Muscle layer of colon (tissue), 2 donors: ENCODE results near the gene MACC1.

Experiments used
- H3K27ac ChIP-seq: one replicate; pipeline ENCODE4 v1.7.0; 2013; ENCODE audit warnings: low read depth, mild to moderate bottlenecking, low read length, moderate library complexity
- H3K27me3 ChIP-seq, 2 donors: one replicate each; pipeline ENCODE4 v1.7.0; 2013; ENCODE audit warnings: low read length in 2 of 2, mild to moderate bottlenecking in 2 of 2; ENCODE audit not compliant: insufficient read depth in 2 of 2, control insufficient read depth in 1 of 2
- H3K36me3 ChIP-seq: one replicate; pipeline ENCODE4 v1.7.0; 2013; ENCODE audit warnings: mild to moderate bottlenecking, low read length; ENCODE audit not compliant: insufficient read depth
- H3K4me1 ChIP-seq: one replicate; pipeline ENCODE4 v1.7.0; 2013; ENCODE audit warnings: mild to moderate bottlenecking, low read length; ENCODE audit not compliant: insufficient read depth
- H3K4me3 ChIP-seq, 2 donors: one replicate each; pipeline ENCODE4 v1.7.0; 2013; ENCODE audit warnings: low read length in 2 of 2, low read depth in 1 of 2, mild to moderate bottlenecking in 1 of 2, moderate library complexity in 1 of 2
- H3K9ac ChIP-seq: one replicate; pipeline ENCODE4 v1.7.0; 2013; ENCODE audit warnings: low read length
- H3K9me3 ChIP-seq: one replicate; pipeline ENCODE4 v1.7.0; 2013; ENCODE audit warnings: mild to moderate bottlenecking, low read length
- donor health status: abdominal sarcoma.
- donor health status: Adenocarcinoma of cecum.

The MACC1 gene

DNA sequence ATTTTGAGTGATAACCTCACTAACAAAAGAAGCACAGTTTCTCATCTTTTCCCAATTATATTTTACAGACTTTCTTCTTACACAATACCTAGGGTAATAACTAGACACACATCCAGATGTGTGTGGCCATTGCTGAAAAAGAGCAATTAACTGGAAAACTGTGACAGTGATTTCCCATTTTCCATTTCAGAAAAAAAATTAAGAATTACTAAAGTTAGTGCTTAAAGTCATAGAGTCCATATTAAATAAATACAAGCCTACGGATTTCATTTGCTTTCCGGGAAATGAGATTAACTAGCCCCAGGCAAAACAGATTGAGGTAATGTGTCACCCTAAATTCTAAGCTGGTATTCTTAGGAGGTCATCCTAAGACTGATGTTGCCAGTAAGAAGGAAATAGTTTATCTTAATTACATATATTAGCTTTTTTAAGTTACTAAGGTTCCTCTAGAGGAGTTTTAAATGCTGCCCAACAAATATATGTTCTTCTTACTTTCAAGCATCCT, 10.2 kb upstream of the MACC1 start:
- H3K4me1 ChIP-seq = no peaks in the 10 kb centered on the region
- H3K36me3 ChIP-seq = no peaks in the 10 kb centered on the region
- H3K27ac ChIP-seq = no peak overlapping the region
- H3K9ac ChIP-seq = no peak overlapping the region
- H3K4me3 ChIP-seq = no peak overlapping the region
- H3K9me3 ChIP-seq = no peaks in the 10 kb centered on the region
- H3K27me3 ChIP-seq = no peaks in the 10 kb centered on the region

DNA sequence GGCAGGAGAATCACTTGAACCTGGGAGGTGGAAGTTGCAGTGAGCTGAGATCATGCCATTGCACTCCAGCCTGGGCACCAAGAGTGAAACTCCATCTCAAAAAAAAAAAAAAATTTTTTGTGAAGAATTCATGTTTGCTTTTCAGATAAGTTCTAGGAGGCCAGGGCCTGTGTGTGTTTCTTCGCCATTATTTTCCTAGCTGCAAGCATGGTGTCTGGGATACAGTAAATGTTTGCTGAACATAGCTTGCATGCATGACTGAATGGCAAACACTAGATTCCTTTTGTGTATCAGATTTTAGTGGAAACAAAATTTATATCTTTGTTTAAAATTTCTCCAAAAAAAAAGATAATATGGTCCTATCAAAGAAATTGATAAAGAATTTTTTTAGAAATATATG, 9.7 kb upstream of the MACC1 start:
- Histone ChIP-seq H3K9ac (no peak overlapping the region), H3K9me3 (no peaks in the 10 kb centered on the region), H3K4me3 (no peak overlapping the region), H3K27me3 (no peaks in the 10 kb centered on the region), H3K4me1 (no peaks in the 10 kb centered on the region), H3K27ac (no peak overlapping the region), H3K36me3 (no peaks in the 10 kb centered on the region)

DNA sequence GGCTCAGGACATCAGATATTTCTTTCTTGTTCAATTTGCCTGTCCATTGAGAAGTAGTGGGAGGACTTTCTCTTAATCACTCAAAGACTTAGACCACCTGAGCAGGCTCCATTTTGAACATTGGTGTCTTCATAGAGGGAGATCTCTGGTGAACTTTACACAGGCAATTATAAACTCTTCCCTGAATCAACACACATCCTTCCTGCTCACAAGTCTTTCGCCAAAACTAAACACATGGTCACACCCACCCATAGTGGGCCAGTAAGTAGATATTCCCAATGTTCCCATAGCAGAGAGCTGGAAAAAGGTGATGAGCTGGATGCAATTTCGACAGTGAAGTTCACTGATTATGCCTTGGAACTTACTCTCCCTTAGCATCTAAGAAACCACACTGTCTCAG, 8.2 kb upstream of the MACC1 start:
- H3K9me3 ChIP-seq = no peaks in the 10 kb centered on the region
- H3K27ac ChIP-seq = no peak overlapping the region
- H3K9ac ChIP-seq = no peak overlapping the region
- no peaks in the 10 kb centered on the region for H3K36me3 ChIP-seq
- no peak overlapping the region for H3K4me3 ChIP-seq
- H3K4me1 ChIP-seq = peaks cover 9% of the 10 kb centered on the region
- no peaks in the 10 kb centered on the region for H3K27me3 ChIP-seq

DNA sequence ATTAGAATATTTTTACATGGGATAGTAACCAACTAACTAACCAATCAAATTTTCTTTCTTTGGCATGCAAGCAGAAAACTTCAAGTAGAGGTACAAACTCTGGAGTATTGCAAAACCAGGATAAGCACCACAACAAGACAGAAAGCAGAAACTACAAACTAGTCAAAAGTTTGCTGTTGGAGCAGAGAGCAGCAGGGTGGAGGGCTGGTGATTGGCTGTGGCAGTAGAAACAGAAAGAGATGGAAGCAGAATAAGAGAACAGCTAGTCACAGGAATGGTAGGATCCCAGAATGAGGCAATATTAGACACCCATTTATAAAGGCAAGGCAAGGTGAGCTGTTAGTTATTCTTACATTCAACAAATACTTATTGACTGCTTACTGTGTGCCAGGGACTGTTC, 6.8 kb upstream of the MACC1 start:
- no peaks in the 10 kb centered on the region for H3K27me3 ChIP-seq
- peaks cover 9% of the 10 kb centered on the region for H3K4me1 ChIP-seq
- no peak overlapping the region for H3K9ac ChIP-seq
- no peaks in the 10 kb centered on the region for H3K36me3 ChIP-seq
- no peak overlapping the region for H3K4me3 ChIP-seq
- no peaks in the 10 kb centered on the region for H3K9me3 ChIP-seq
- no peak overlapping the region for H3K27ac ChIP-seq

DNA sequence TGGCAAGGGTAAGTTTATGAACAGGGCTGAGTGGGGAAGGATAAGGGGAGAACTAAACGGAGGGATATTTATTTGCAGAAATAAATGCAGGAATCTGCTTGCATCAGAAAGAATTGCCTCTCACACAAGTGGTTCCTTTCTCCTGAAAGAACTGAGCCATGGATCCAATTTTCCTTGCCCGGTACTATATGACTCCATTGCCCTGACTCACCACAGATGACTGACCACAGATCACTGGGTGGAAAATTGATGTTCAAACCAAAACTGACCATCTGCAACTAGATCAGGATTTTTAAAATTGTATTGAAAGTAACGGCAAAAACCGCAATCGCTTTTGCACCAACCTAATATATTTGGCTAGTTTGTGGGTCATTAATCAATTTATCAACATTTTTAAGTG, 6.2 kb upstream of the MACC1 start:
- Histone ChIP-seq H3K27ac (no peak overlapping the region), H3K9ac (no peak overlapping the region), H3K4me1 (peaks cover 9% of the 10 kb centered on the region), H3K36me3 (no peaks in the 10 kb centered on the region), H3K27me3 (no peaks in the 10 kb centered on the region), H3K4me3 (no peak overlapping the region), H3K9me3 (no peaks in the 10 kb centered on the region)

DNA sequence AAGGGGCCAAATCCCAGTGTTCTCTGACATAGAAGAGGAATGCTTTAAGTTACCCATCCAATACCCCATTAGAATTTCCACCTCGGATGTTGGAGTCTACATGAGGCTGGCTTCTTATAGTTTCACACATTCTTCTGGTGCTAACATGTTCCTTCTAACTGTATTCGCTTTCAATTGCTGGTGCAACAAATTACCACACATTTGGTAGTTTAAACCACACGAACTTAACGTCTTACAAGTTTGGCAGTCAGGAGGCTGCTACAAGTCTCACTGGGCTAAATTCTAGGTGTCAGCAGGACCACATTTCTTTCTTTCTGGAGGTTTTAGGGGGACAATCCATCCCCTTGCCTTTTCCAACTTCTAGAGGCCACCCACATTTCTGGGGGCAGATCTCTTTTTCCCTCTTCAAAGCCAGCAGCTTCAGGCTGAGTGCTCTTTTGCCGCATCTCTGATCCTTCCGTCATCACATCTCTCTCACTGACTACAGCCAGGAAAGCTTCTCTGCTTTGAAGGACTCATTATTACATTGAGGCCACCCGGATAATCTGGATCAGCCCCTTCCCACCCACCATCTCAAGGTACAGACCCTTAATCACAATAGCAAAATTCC, 5.1 kb upstream of the MACC1 start:
- H3K4me1 ChIP-seq = peaks cover 9% of the 10 kb centered on the region

DNA sequence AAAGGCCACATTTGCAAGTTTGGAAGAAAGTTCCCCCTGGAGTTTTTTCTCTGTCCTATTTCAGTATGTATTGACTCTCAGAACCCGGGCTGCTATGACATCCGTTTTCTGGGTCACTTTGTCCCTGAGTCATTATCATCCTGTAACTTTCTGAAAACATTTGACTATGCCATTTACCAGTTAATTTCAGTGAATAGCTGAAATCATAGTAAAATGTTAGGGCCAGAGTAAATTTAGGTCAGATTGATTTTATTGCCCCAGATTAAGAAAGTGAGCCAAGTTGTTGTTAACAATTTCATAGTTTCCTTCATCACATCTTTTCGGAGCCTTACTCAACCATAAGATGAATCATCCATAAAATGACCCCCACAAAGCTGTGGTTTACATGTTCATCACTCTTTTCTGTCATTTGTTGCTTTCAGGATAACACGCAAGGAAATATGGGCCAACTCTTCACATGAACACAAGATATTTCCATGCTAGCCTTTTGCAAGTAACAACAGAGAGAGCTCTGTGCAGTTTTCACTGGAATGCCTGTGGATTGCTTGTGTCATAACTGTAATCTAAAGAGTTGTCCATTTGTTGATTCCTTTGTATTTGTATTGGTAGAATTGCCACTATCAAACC, 3.9 kb upstream of the MACC1 start:
- Histone ChIP-seq H3K27ac (no peak overlapping the region), H3K27me3 (no peaks in the 10 kb centered on the region), H3K9ac (no peak overlapping the region), H3K36me3 (no peaks in the 10 kb centered on the region), H3K4me3 (no peak overlapping the region), H3K4me1 (peaks cover 9% of the 10 kb centered on the region), H3K9me3 (no peaks in the 10 kb centered on the region)

More for the DNA sequence above, 5.1 kb upstream of the MACC1 start:
- Histone ChIP-seq H3K27me3 (no peaks in the 10 kb centered on the region), H3K9me3 (no peaks in the 10 kb centered on the region), H3K36me3 (no peaks in the 10 kb centered on the region), H3K9ac (no peak overlapping the region), H3K4me3 (no peak overlapping the region), H3K27ac (no peak overlapping the region)

DNA sequence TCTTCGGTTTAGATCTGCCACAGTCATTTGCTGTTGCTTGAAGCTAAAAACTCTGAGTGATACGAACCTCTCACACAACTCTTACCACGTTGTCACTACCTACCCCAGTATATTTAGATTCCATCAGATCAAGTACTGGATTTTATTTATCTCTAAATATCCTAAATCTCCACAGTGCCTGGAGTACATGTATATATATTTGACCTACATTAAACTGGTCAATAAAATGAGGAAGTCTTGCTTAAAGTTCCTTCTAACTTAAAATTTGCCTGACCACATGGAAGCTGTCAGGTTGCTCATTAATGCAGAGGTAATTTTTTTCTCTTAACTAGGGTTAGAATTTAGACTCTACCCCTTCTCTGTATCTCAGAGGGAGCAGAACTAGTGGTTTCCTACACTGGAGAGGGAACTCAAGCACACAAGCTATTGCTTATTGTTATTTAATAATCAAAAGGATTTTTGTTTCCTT, 3.1 kb upstream of the MACC1 start:
- Histone ChIP-seq H3K4me3 (no peak overlapping the region), H3K9me3 (no peaks in the 10 kb centered on the region), H3K27me3 (no peaks in the 10 kb centered on the region), H3K9ac (no peak overlapping the region), H3K4me1 (peaks cover 9% of the 10 kb centered on the region), H3K27ac (no peak overlapping the region), H3K36me3 (no peaks in the 10 kb centered on the region)

DNA sequence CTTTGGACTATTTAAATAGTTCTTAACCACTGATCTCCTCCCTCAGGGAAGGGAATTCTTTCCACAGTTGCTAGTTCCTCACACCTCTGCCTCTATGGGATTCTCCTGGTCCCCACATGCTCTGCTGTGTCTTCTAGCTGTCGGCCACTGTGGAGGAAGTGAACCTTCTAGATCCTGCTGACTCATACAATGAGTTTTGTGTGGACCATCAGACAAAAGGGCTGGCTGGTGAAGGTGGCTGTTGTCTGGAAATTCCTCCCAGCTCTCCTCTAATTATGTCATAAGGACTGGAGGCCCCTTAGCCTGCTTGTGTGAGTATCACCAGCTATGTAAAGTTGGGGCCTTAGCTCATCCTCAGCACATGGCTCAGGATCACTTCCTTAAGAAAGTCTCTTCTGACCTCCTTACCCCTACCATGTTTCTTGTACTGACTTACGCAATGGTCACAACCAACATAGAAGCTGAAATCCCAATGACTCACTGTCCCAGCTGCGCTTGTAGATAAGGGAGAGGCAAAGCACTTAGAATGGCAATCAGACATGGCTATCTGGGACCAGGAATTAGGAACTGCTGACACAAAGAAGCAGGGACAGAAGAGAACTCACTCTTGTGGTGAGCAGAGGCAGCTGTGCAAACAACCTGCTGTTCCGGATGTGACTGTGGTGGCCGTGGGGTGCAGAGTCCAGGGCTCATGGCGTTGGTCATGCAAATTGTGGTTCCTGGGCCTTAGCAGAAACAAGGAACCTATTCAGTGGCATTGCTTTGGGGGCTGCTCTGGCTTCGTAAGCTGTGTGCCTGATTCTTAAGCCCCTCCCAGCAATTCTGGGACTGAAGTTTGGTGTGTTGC, 2.5 kb upstream of the MACC1 start:
- Histone ChIP-seq H3K4me3 (no peak overlapping the region), H3K27ac (no peak overlapping the region), H3K36me3 (no peaks in the 10 kb centered on the region), H3K9ac (no peak overlapping the region), H3K27me3 (no peaks in the 10 kb centered on the region), H3K9me3 (no peaks in the 10 kb centered on the region), H3K4me1 (peaks cover 9% of the 10 kb centered on the region)

DNA sequence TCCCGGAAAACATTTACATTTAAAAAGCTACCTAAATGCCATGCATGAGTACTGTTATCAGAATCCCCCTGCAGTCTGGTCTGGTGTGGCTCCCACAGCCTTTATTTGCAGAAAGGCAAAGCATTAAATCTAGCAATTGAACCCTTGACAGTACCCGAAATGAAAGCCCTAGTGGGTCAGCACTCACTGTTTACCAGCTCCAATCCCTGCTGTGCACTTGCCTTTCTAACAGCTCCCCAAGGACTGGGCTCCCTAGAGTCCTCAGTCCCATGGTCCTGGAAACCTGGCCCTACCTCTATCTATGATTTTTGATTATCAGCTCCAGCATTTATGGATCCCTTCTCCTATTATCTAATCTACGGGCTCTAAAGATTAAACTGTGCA, 1.9 kb upstream of the MACC1 start:
- H3K4me1 ChIP-seq = peaks cover 9% of the 10 kb centered on the region
- H3K9me3 ChIP-seq = no peaks in the 10 kb centered on the region
- H3K27me3 ChIP-seq = no peaks in the 10 kb centered on the region
- no peak overlapping the region for H3K27ac ChIP-seq
- H3K4me3 ChIP-seq = no peak overlapping the region
- no peak overlapping the region for H3K9ac ChIP-seq
- H3K36me3 ChIP-seq = no peaks in the 10 kb centered on the region

DNA sequence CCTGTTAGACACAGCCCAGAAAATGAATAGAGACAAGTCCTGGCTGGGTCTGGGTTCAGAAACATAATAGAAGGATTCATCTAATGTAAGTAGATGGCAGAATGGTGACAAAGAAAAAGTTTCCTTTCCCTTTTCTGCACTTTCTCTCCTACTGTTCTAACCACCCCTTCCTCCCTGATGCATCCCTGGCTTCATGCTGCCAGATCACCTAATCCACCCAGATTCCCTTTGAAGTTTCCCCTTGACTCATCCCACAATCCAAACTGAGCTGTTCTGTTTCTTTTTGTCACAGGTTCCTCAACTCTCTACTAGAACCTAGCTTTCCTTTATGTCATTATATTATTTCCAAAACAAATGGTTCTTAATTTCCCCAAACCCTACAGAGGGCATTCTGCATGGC, 1.1 kb upstream of the MACC1 start:
- Histone ChIP-seq H3K36me3 (no peaks in the 10 kb centered on the region), H3K9ac (no peak overlapping the region), H3K4me3 (no peak overlapping the region), H3K4me1 (peaks cover 9% of the 10 kb centered on the region), H3K9me3 (no peaks in the 10 kb centered on the region), H3K27ac (no peak overlapping the region), H3K27me3 (no peaks in the 10 kb centered on the region)
